ENCODE results near the gene DLEC1.

DNA sequence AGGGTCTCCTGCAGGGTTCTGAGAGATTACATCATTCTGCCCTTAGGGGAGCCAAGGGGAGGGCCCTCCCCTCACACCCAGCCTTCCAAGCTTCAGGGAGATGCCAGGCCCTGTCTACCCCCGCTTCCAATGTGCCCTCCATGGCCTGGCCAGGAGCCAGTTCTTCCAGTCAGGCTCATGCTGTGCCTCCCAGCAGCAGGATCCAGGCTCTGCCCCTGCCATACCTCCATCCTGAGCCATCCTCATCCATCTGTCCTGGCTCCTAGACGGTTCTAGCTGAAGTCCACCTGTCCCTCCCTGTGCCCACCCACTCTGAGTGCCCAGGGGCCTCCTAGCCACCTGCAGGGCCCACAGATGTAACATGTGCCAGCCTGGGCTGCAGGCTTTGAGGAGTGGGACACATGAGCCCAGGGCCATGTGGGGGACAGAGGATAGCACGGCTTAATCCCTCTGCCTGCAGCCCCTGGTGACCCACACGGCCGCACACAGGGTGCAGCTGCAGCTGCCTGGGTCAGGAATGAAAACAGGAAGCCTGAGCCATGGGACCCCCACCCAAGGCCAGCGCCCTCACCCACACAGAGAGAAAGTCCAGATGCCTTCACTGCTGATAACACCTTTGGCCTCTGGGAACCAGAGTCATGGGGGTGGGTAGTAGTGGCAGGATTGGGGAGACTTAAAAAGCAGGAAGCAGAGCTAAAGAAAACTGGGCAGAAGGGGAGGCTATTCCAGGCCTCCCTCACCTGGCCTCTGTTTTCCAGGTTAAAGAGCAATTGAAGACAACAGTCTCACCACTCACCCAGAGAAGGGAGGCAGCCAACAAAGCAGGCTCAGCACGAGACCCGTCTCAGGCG, 21.3 kb upstream of the DLEC1 start:
- TF ChIP-seq, protein P1, sequence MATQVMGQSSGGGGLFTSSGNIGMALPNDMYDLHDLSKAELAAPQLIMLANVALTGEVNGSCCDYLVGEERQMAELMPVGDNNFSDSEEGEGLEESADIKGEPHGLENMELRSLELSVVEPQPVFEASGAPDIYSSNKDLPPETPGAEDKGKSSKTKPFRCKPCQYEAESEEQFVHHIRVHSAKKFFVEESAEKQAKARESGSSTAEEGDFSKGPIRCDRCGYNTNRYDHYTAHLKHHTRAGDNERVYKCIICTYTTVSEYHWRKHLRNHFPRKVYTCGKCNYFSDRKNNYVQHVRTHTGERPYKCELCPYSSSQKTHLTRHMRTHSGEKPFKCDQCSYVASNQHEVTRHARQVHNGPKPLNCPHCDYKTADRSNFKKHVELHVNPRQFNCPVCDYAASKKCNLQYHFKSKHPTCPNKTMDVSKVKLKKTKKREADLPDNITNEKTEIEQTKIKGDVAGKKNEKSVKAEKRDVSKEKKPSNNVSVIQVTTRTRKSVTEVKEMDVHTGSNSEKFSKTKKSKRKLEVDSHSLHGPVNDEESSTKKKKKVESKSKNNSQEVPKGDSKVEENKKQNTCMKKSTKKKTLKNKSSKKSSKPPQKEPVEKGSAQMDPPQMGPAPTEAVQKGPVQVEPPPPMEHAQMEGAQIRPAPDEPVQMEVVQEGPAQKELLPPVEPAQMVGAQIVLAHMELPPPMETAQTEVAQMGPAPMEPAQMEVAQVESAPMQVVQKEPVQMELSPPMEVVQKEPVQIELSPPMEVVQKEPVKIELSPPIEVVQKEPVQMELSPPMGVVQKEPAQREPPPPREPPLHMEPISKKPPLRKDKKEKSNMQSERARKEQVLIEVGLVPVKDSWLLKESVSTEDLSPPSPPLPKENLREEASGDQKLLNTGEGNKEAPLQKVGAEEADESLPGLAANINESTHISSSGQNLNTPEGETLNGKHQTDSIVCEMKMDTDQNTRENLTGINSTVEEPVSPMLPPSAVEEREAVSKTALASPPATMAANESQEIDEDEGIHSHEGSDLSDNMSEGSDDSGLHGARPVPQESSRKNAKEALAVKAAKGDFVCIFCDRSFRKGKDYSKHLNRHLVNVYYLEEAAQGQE (IDR thresholded peaks at IDR 0.05; ENCODE audit: borderline replicate concordance), result no peak
- TF ChIP-seq CTCF (IDR thresholded peaks at IDR 0.05; ENCODE audit: poor library complexity, severe bottlenecking) (no peak), TAF1 (IDR thresholded peaks at IDR 0.05; ENCODE audit: low read depth) (no peak), POLR2AphosphoS5 (IDR thresholded peaks at IDR 0.05) (no peak), SMC3 (conservative IDR thresholded peaks at IDR 0.05; ENCODE audit: poor library complexity) (no peak)
